WTC11 (cell line): ENCODE data around the gene SNRPA1. TPM values are rescaled to one million over a fixed set of nuclear protein-coding genes. Genes with fewer than 3 reads are reported as not detected.

Source experiments
- ATAC-seq: fragments of 200-7000 bp; cut with Tn5 transposase; 2 replicates; pipeline ENCODE4 v1.10.0; 2021; ENCODE audit warnings: mild to moderate bottlenecking, moderate library complexity
- CTCF ChIA-PET: fragments of 300-600 bp; sonication (Branson Sonifier 250); formaldehyde crosslinking; loops from one replicate; lab custom pipeline; 2021; ENCODE audit warnings: antibody characterized with exemption; lab: Charles Lee
- POLR2A ChIA-PET: fragments of 350-600 bp; sonication (Branson Sonifier 250); formaldehyde crosslinking; loops from one replicate; lab custom pipeline; 2021; ENCODE audit warnings: antibody characterized with exemption; lab: Charles Lee
- DNase-seq: peaks from one replicate; pipeline ENCODE4 v3.0.0; 2021; ENCODE audit warnings: low spot score
- H3K27ac Mint-ChIP-seq: 2 replicates; pipeline ENCODE4 v1.8.0; 2021; ENCODE audit warnings: mixed read lengths
- H3K27me3 Mint-ChIP-seq: 2 replicates; pipeline ENCODE4 v1.8.0; 2021; ENCODE audit warnings: low read depth, mild to moderate bottlenecking, moderate library complexity, mixed read lengths
- H3K36me3 Mint-ChIP-seq: 2 replicates; pipeline ENCODE4 v1.8.0; 2021; ENCODE audit warnings: mixed read lengths
- H3K4me1 Mint-ChIP-seq: 2 replicates; pipeline ENCODE4 v1.8.0; 2022; ENCODE audit warnings: mixed read lengths
- H3K4me3 Mint-ChIP-seq: 2 replicates; pipeline ENCODE4 v1.8.0; 2021; ENCODE audit warnings: mild to moderate bottlenecking, moderate library complexity, mixed read lengths
- H3K9me3 Mint-ChIP-seq: 2 replicates; pipeline ENCODE4 v1.8.0; 2021; ENCODE audit warnings: mixed read lengths
- CREM ChIP-seq: sonication (generic); formaldehyde crosslinking; IDR thresholded peaks from 2 replicates; pipeline ENCODE4 v1.8.1; 2022; ENCODE audit warnings: mild to moderate bottlenecking, missing genetic modification reagents, moderate library complexity
- CTCF ChIP-seq: fragments of 200-600 bp; IDR thresholded peaks from 2 replicates; pipeline ENCODE4 v1.8.0; 2022; ENCODE audit warnings: antibody characterized with exemption
- ESRRA ChIP-seq: sonication (generic); formaldehyde crosslinking; IDR thresholded peaks from 2 replicates; pipeline ENCODE4 v1.8.1; 2022; ENCODE audit warnings: mild to moderate bottlenecking, missing genetic modification reagents, borderline replicate concordance
- FOXP1 ChIP-seq: sonication (generic); formaldehyde crosslinking; IDR thresholded peaks from 2 replicates; pipeline ENCODE4 v1.8.0; 2022; ENCODE audit warnings: missing genetic modification reagents, mild to moderate bottlenecking, moderate library complexity, borderline replicate concordance
- MLX ChIP-seq: sonication (generic); formaldehyde crosslinking; IDR thresholded peaks from 2 replicates; pipeline ENCODE4 v1.8.1; 2023; ENCODE audit warnings: mild to moderate bottlenecking, missing genetic modification reagents, moderate library complexity
- ZNF423 ChIP-seq: fragments of 250-450 bp; sonication (Bioruptor Pico); IDR thresholded peaks from 2 replicates; pipeline ENCODE4 v2.1.2; 2022; ENCODE audit warnings: mild to moderate bottlenecking, moderate library complexity
- ZNF512 ChIP-seq: sonication (generic); formaldehyde crosslinking; IDR thresholded peaks from 2 replicates; pipeline ENCODE4 v1.8.1; 2022; ENCODE audit warnings: missing genetic modification reagents, borderline replicate concordance
- total RNA-seq: library from RNA; stranded (reverse); gene quantifications from 3 replicates; pipeline ENCODE4 v1.2.3, GENCODE V29; 2021
- TF ChIP-seq, protein P1 (sequence below): sonication (generic); formaldehyde crosslinking; IDR thresholded peaks from 2 replicates; pipeline ENCODE4 v1.8.1; 2022; ENCODE audit warnings: mild to moderate bottlenecking, missing genetic modification reagents, moderate library complexity, borderline replicate concordance

The SNRPA1 gene
- total RNA-seq, 1 experiment from 2014 or later: 170 TPM

DNA sequence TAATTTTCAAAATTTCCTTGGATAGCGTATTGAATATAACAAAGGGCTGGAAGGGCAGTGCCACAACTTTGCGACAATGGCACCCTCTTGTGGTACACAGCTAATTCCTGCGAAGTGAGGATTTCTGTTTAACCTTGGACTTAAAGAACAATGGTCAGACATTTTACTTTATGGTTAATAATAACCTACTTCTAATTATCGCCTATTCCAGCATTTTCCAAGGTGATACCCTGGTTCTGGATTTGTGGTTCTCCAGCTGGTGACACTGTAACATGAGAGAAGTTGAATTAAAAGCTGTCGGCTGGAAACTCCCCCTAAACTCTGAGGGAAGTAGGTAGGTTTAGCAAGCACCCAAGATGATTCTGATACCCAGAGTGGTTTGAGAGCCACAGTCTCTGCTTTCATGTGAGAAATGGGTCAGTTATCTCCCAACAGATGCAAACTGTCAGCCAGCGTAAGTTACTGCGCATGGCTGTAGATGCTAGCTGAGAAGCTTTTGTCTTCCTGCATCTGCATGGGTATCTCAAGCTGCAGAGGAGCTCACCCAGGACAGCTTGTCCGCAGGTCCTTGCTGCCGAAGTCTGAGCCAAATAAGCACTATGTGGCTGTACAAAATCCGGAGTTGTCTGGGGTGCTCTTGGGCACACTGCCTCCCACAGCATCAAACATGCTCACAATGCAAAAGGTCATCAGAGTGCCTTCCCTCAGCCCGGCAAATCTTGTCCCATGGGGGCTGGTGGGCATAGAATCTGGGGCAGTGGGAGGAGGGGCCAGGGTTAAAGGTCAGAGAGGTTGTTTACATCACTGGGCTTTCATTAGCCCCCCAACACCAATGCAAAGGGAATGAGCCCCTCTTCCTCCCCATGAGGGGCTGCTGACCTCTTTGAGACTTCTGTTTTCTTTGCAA, 36.6 kb downstream of the SNRPA1 start:
- no peaks in the 10 kb centered on the region for H3K27me3 Mint-ChIP-seq
- peaks cover 38% of the 10 kb centered on the region for H3K4me1 Mint-ChIP-seq
- ChIA-PET CTCF (interaction anchor here (0.6 to 8.1 kb wide), 34 partner anchors 9 to 341 kb away, joined by 3 to 128 read pairs (median 5); partner anchors contain the start of gene LRRK1), POLR2A (interaction anchor here (0.8 kb wide), 1 partner anchor 176 kb away, joined by 3 read pairs; no protein-coding TSS in a partner anchor)
- DNase-seq (peak; percentile 45), ATAC-seq (peak; percentile 62)
- H3K4me3 Mint-ChIP-seq: no peak overlapping the region
- no peaks in the 10 kb centered on the region for H3K36me3 Mint-ChIP-seq
- TF ChIP-seq ZNF512: no peak
- peak; percentile 48 for TF ChIP-seq CTCF
- TF ChIP-seq ESRRA (CRISPR knock-in tag): no peak
- TF ChIP-seq, all 79 proteins: peak for 1
- no peaks in the 10 kb centered on the region; the same call in 1 of the 2 replicates for H3K9me3 Mint-ChIP-seq
- no peak overlapping the region for H3K27ac Mint-ChIP-seq

GRCh38 chr15:101256757-101257156, 38.3 kb downstream of the SNRPA1 start:
- Mint-ChIP-seq H3K36me3 (no peaks in the 10 kb centered on the region), H3K27me3 (no peaks in the 10 kb centered on the region), H3K4me3 (no peak overlapping the region), H3K4me1 (peaks cover 49% of the 10 kb centered on the region), H3K27ac (no peak overlapping the region), H3K9me3 (no peaks in the 10 kb centered on the region)
- DNase-seq (no peak), ATAC-seq (no peak)
- TF ChIP-seq ZNF512 (no peak), CTCF (peak; percentile 31; the same call in 1 of the 2 replicates)
- CTCF ChIA-PET: interaction anchor here (0.6 to 8.1 kb wide), 18 partner anchors 10 to 339 kb away, joined by 3 to 128 read pairs (median 6); partner anchors contain the start of gene LRRK1
- POLR2A ChIA-PET: no interaction called here

DNA sequence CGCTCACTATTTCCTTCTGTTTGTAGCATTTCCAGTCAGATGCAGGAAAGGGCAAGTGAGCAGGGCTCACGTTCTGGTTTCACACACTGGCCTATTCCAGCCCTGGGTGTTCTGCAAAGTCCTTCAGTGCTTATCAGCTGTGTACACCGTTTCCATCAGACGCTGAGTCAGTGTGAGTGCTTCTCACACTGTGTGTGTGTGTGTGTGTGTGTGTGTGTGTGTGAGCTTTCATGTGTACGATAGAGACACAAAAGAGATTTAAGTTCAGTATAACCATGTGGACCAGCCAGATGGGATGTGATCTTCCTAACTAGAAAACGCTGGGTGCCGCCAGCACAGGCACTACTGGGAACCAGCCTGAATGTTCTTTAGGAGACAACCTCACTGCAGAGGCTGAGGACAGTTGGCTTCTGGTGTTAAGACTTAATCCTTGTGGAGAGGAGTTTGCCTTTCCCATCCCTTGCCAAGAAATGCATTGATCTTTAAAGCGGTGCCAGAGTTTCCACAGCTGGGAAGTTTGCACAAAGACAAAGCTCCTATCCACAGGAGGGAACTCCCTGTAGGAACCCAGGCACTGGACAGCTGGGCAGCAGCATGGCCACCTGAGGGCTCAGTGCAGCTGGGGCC, 39.3 kb downstream of the SNRPA1 start:
- ATAC-seq: no peak
- no peak overlapping the region for H3K4me3 Mint-ChIP-seq
- POLR2A ChIA-PET: interaction anchor here (0.8 kb wide), 1 partner anchor 235 kb away, joined by 3 read pairs; no protein-coding TSS in a partner anchor
- H3K36me3 Mint-ChIP-seq: no peaks in the 10 kb centered on the region
- H3K9me3 Mint-ChIP-seq: no peaks in the 10 kb centered on the region
- H3K27me3 Mint-ChIP-seq: no peaks in the 10 kb centered on the region
- no peak for DNase-seq
- no peak overlapping the region for H3K27ac Mint-ChIP-seq
- CTCF ChIA-PET: interaction anchor here (0.9 to 8.1 kb wide), 11 partner anchors 11 to 245 kb away, joined by 3 to 128 read pairs (median 7); no protein-coding TSS in a partner anchor
- TF ChIP-seq MLX (CRISPR knock-in tag) (no peak), CREM (CRISPR knock-in tag) (no peak), ZNF423 (0 out of 2 replicates have a peak, but pooled peaks have one; percentile 27), FOXP1 (CRISPR knock-in tag) (no peak)
- TF ChIP-seq, protein P1, sequence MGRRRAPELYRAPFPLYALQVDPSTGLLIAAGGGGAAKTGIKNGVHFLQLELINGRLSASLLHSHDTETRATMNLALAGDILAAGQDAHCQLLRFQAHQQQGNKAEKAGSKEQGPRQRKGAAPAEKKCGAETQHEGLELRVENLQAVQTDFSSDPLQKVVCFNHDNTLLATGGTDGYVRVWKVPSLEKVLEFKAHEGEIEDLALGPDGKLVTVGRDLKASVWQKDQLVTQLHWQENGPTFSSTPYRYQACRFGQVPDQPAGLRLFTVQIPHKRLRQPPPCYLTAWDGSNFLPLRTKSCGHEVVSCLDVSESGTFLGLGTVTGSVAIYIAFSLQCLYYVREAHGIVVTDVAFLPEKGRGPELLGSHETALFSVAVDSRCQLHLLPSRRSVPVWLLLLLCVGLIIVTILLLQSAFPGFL (CRISPR knock-in tag): no peak
- TF ChIP-seq, all 79 proteins: peak for 1
- peaks cover 49% of the 10 kb centered on the region for H3K4me1 Mint-ChIP-seq
